ENCODE data around the gene ZNF407. TPM values are rescaled to one million over a fixed set of nuclear protein-coding genes. Genes with fewer than 3 reads are reported as not detected.

Gene ZNF407
- total and polyA plus RNA-seq, 8 donors, result 2.1 to 49.0 (median 14.6) TPM

- H3K4me1 ChIP-seq, result peaks cover 0 to 20% (median 10%) of the 10 kb centered on the region in 4 donors
- TF ChIP-seq POLR2AphosphoS5 (IDR thresholded peaks at IDR 0.05) (no peak), EP300 (IDR thresholded peaks at IDR 0.05) (no peak), POLR2A (IDR thresholded peaks at IDR 0.05) (no peak)
- TF ChIP-seq, protein P1, sequence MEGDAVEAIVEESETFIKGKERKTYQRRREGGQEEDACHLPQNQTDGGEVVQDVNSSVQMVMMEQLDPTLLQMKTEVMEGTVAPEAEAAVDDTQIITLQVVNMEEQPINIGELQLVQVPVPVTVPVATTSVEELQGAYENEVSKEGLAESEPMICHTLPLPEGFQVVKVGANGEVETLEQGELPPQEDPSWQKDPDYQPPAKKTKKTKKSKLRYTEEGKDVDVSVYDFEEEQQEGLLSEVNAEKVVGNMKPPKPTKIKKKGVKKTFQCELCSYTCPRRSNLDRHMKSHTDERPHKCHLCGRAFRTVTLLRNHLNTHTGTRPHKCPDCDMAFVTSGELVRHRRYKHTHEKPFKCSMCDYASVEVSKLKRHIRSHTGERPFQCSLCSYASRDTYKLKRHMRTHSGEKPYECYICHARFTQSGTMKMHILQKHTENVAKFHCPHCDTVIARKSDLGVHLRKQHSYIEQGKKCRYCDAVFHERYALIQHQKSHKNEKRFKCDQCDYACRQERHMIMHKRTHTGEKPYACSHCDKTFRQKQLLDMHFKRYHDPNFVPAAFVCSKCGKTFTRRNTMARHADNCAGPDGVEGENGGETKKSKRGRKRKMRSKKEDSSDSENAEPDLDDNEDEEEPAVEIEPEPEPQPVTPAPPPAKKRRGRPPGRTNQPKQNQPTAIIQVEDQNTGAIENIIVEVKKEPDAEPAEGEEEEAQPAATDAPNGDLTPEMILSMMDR (IDR thresholded peaks at IDR 0.05), result no peak
- no peak overlapping the region for H3K27ac ChIP-seq
- no peaks in the 10 kb centered on the region for H3K27me3 ChIP-seq
- DNase-seq, result no peak
- peaks cover 0 to 22% (median 20%) of the 10 kb centered on the region in 4 donors for H3K36me3 ChIP-seq
- no peak overlapping the region for H3K4me3 ChIP-seq
- 89 to 93% (median 92%) methylated on average over 17 of the region's 17 CpGs for WGBS, 5 donors
- H3K9me3 ChIP-seq, result peaks cover 0 to 3% (median 0%) of the 10 kb centered on the region in 4 donors
- intact Hi-C loops (cut with DNase I; ENCODE audit: low total_unique reads), result no loop called here
Observed at GRCh38 chr18:75067996-75068645, 470.5 kb downstream of the ZNF407 start.

GRCh38 chr18:75068682-75069435, 471.2 kb downstream of the ZNF407 start:
- 93 to 94% (median 94%) methylated on average over 19 to 20 of the region's 20 CpGs for WGBS, 5 donors

GRCh38 chr18:75070235-75070624, 472.6 kb downstream of the ZNF407 start:
- intact Hi-C loops (cut with DNase I; ENCODE audit: low total_unique reads), result no loop called here
- Histone ChIP-seq H3K36me3 (peaks cover 0 to 4% (median under 1%) of the 10 kb centered on the region in 4 donors), H3K4me3 (peak overlapping the region in 1 of 4 donors; percentile 13), H3K4me1 (peaks cover 0 to 20% (median 10%) of the 10 kb centered on the region in 4 donors), H3K27me3 (no peaks in the 10 kb centered on the region), H3K27ac (peak overlapping the region; percentile 16 to 83 (median 64)), H3K9me3 (peaks cover 0 to 3% (median under 1%) of the 10 kb centered on the region in 4 donors)
- WGBS, 5 donors, result 60 to 79% (median 75%) methylated on average over 12 to 16 of the region's 16 CpGs
- no peak for DNase-seq
- TF ChIP-seq, protein P1 (IDR thresholded peaks at IDR 0.05), result no peak
- TF ChIP-seq EP300 (IDR thresholded peaks at IDR 0.05) (no peak), POLR2AphosphoS5 (IDR thresholded peaks at IDR 0.05) (no peak), POLR2A (IDR thresholded peaks at IDR 0.05) (no peak)

More at GRCh38 chr18:75068682-75069435, 471.2 kb downstream of the ZNF407 start:
- H3K9me3 ChIP-seq, result peaks cover 0 to 3% (median 0%) of the 10 kb centered on the region in 4 donors
- no peaks in the 10 kb centered on the region for H3K27me3 ChIP-seq
- DNase-seq, result no peak
- no peak overlapping the region for H3K27ac ChIP-seq
- peaks cover 0 to 15% (median 13%) of the 10 kb centered on the region in 4 donors for H3K36me3 ChIP-seq
- TF ChIP-seq POLR2A (IDR thresholded peaks at IDR 0.05) (no peak), POLR2AphosphoS5 (IDR thresholded peaks at IDR 0.05) (no peak), EP300 (IDR thresholded peaks at IDR 0.05) (no peak)
- TF ChIP-seq, protein P1 (IDR thresholded peaks at IDR 0.05), result no peak
- H3K4me3 ChIP-seq, result no peak overlapping the region
- H3K4me1 ChIP-seq, result peaks cover 0 to 20% (median 10%) of the 10 kb centered on the region in 4 donors
- intact Hi-C loops (cut with DNase I; ENCODE audit: low total_unique reads), result no loop called here

DNA sequence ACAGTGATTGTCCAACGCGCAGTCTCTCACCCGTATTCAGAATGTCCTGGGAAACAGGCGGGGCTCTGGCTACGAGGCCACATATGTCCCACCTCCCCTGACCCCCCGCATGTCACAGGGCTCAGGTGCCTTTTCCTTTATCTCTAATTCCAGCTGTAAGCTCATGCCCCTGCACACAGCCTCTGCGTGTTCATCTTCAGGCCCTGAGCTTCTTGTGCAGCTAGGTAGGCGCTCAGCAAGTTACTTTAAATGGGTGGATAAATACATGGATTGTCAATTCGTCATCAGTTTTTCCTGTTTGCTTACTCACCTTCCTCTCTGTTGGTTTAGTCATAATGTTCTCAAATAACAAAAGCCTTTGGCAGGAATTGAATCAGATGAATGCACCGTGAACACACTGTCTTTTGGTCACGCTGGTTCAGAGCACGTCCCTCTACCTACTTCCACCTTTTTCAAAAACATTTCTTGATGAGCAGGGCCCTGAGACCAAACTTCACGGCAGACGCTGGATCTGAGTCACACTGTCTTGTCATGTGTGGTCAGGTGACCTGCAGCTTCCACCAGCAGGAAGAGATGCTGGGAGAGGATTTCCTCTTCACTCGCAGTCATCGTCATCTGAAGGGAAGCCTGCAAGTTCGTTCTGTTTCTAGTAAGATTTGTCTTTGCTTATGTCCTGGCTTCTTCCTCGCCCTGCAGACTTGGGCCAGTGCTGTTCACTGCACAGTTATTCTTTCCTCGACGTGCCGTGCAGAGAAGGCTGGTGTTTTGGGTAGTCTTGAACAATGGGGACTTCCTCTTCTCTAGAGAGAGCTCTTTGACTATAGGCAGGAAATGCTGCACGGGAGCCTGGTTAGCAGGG, 473.2 kb downstream of the ZNF407 start:
- peak; percentile 42 to 70 for DNase-seq
- Histone ChIP-seq H3K4me1 (peaks cover 0 to 20% (median 10%) of the 10 kb centered on the region in 4 donors), H3K9me3 (peaks cover 0 to 6% (median 2%) of the 10 kb centered on the region in 4 donors), H3K36me3 (peaks cover 0 to under 1% (median 0%) of the 10 kb centered on the region in 4 donors), H3K27me3 (no peaks in the 10 kb centered on the region), H3K4me3 (peak overlapping the region in 2 of 4 donors; percentile 13 to 19), H3K27ac (peak overlapping the region; percentile 33 to 83 (median 64))
- intact Hi-C loops (cut with DNase I; ENCODE audit: low total_unique reads), result no loop called here
- TF ChIP-seq POLR2A (IDR thresholded peaks at IDR 0.05), result no peak
- no peak for TF ChIP-seq EP300 (IDR thresholded peaks at IDR 0.05)
- TF ChIP-seq, protein P1 (IDR thresholded peaks at IDR 0.05), result no peak
- TF ChIP-seq POLR2AphosphoS5 (IDR thresholded peaks at IDR 0.05), result no peak
- 41 to 56% (median 48%) methylated on average over 22 of the region's 22 CpGs for WGBS, 5 donors

All from stomach (tissue), 9 donors.